Neural crest cell (in vitro differentiated cells): ENCODE measurements around the gene CDC23. TPM values are rescaled to one million over a fixed set of nuclear protein-coding genes. Genes with fewer than 3 reads are reported as not detected.

Experiments
- DNase-seq: peaks from one replicate; pipeline ENCODE4 v3.0.0; 2021; ENCODE audit warnings: low read depth, mixed read lengths, low spot score
- H3K27ac Mint-ChIP-seq: one replicate; pipeline ENCODE4 v1.8.0; 2021; ENCODE audit warnings: mild to moderate bottlenecking, mixed read lengths; ENCODE audit not compliant: unreplicated experiment
- H3K27me3 Mint-ChIP-seq: 2 replicates; pipeline ENCODE4 v1.8.0; 2021; ENCODE audit warnings: low read depth, mild to moderate bottlenecking, mixed read lengths
- H3K36me3 Mint-ChIP-seq: 2 replicates; pipeline ENCODE4 v1.8.0; 2021; ENCODE audit warnings: low read depth, mild to moderate bottlenecking, mixed read lengths
- H3K4me1 Mint-ChIP-seq: 2 replicates; pipeline ENCODE4 v1.8.0; 2021; ENCODE audit warnings: mixed read lengths
- H3K4me3 Mint-ChIP-seq: one replicate; pipeline ENCODE4 v1.8.0; 2021; ENCODE audit warnings: mild to moderate bottlenecking, mixed read lengths
- H3K9me3 Mint-ChIP-seq: 2 replicates; pipeline ENCODE4 v1.8.0; 2021; ENCODE audit warnings: mixed read lengths
- total RNA-seq: library from RNA; stranded (reverse); gene quantifications from 2 replicates; pipeline ENCODE4 v1.2.1, GENCODE V29; 2021
- TF ChIP-seq, protein P1 (sequence below): fragments of 200-600 bp; sonication (generic); conservative IDR thresholded peaks from 2 replicates; pipeline ENCODE4 v1.5.0; 2021; ENCODE audit warnings: antibody characterized with exemption, mild to moderate bottlenecking

Gene CDC23
- total RNA-seq, 1 donor from 2014 or later, result 56.9 TPM

- DNase-seq, result no peak
- TF ChIP-seq, protein P1, sequence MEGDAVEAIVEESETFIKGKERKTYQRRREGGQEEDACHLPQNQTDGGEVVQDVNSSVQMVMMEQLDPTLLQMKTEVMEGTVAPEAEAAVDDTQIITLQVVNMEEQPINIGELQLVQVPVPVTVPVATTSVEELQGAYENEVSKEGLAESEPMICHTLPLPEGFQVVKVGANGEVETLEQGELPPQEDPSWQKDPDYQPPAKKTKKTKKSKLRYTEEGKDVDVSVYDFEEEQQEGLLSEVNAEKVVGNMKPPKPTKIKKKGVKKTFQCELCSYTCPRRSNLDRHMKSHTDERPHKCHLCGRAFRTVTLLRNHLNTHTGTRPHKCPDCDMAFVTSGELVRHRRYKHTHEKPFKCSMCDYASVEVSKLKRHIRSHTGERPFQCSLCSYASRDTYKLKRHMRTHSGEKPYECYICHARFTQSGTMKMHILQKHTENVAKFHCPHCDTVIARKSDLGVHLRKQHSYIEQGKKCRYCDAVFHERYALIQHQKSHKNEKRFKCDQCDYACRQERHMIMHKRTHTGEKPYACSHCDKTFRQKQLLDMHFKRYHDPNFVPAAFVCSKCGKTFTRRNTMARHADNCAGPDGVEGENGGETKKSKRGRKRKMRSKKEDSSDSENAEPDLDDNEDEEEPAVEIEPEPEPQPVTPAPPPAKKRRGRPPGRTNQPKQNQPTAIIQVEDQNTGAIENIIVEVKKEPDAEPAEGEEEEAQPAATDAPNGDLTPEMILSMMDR, result no peak
- Mint-ChIP-seq H3K27ac (peak overlapping the region; percentile 63), H3K27me3 (no peaks in the 10 kb centered on the region), H3K4me1 (peaks cover 21% of the 10 kb centered on the region), H3K36me3 (no peaks in the 10 kb centered on the region), H3K4me3 (no peak overlapping the region), H3K9me3 (no peaks in the 10 kb centered on the region)
Measured at GRCh38 chr5:138180841-138181240, 32.3 kb downstream of the CDC23 start.

GRCh38 chr5:138180183-138180782 lies 32.8 kb downstream of the CDC23 start:
- Mint-ChIP-seq H3K36me3 (peaks cover under 1% of the 10 kb centered on the region), H3K27ac (no peak overlapping the region), H3K4me3 (no peak overlapping the region)

GRCh38 chr5:138179277-138179857 lies 33.8 kb downstream of the CDC23 start:
- Mint-ChIP-seq H3K36me3 (peaks cover 3% of the 10 kb centered on the region), H3K27me3 (no peaks in the 10 kb centered on the region), H3K27ac (no peak overlapping the region), H3K4me1 (peaks cover 21% of the 10 kb centered on the region), H3K4me3 (no peak overlapping the region), H3K9me3 (no peaks in the 10 kb centered on the region)
- DNase-seq, result peak; percentile 11
- TF ChIP-seq, protein P1, result no peak

More at GRCh38 chr5:138180183-138180782, 32.8 kb downstream of the CDC23 start:
- H3K4me1 Mint-ChIP-seq, result peaks cover 21% of the 10 kb centered on the region
- TF ChIP-seq, protein P1, result peak; percentile 71
- peak; percentile 6 for DNase-seq
- H3K9me3 Mint-ChIP-seq, result no peaks in the 10 kb centered on the region
- H3K27me3 Mint-ChIP-seq, result no peaks in the 10 kb centered on the region

GRCh38 chr5:138178516-138179276 lies 34.4 kb downstream of the CDC23 start, which contains the start of the genes BRD8 and KIF20A:
TSS of gene BRD8 (minus strand) at chr5:138178630. CDS start at chr5:138178614, 16 bp downstream.
TSS of gene KIF20A (plus strand) at chr5:138179112. CDS start at chr5:138179681, 569 bp downstream.
- Mint-ChIP-seq H3K36me3 (peaks cover 5% of the 10 kb centered on the region), H3K27ac (no peak within 1 kb of the TSS), H3K4me1 (peaks cover 21% of the 10 kb centered on the region), H3K4me3 (no peak within 1 kb of the TSS), H3K27me3 (no peaks in the 10 kb centered on the region), H3K9me3 (no peaks in the 10 kb centered on the region)
- DNase-seq, result peak; percentile 89
- TF ChIP-seq, protein P1, result no peak

DNA sequence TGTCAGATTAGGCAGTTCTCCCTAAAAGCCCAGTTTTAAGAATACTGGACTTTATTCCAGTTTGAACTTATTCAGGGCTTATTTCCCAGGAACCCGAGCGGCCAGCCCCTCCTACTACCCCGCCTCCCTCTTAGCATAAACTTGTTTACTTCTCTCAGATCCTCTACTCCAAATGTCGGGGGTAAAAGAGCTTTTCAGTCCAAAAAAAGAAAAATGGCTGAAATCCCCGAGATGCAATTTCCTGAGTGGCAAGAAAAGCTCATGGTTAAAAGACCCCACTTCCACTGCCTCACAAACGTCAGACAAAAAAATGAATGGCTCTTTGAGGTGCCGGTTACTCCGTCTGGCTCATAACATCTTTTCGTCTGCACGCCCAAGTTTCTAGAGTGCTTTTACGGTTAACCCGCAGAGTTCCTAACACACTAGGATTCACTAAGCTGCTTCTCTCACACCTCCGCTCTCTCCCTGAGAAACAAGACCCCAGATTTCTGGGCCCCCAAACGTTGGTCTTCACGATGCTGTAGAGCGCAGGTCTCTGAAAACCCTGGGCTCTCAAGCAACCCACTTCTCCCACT lies 35.1 kb downstream of the CDC23 start:
- H3K36me3 Mint-ChIP-seq, result peaks cover 8% of the 10 kb centered on the region

More for the DNA sequence above, 35.1 kb downstream of the CDC23 start:
- Mint-ChIP-seq H3K4me1 (peaks cover 21% of the 10 kb centered on the region), H3K27ac (no peak overlapping the region), H3K9me3 (no peaks in the 10 kb centered on the region), H3K4me3 (no peak overlapping the region), H3K27me3 (no peaks in the 10 kb centered on the region)
- DNase-seq, result peak; percentile 3
- TF ChIP-seq, protein P1, result no peak
